GM21576 (cell line): ENCODE measurements around the gene KRT7.
A peak's percentile ranks its signal among the peaks of the same experiment; 100 is the strongest.
"Not testable (repeated sequence)": the region's sequence is repeated elsewhere in the genome, so short reads cannot be mapped to it uniquely, and the experiment has no call there.

Experiments used
- ATAC-seq: cut with Tn5 transposase; IDR thresholded peaks from one replicate; pipeline ENCODE4 v1.9.1; 2021; ENCODE audit warnings: mild to moderate bottlenecking, moderate library complexity; ENCODE audit not compliant: unreplicated experiment

KRT7 gene

GRCh38 chr12:52243259-52243855 is 10.3 kb downstream of the KRT7 start:
- no peak for ATAC-seq

GRCh38 chr12:52243856-52244614 is 11.0 kb downstream of the KRT7 start:
- peak; percentile 94 for ATAC-seq

DNA sequence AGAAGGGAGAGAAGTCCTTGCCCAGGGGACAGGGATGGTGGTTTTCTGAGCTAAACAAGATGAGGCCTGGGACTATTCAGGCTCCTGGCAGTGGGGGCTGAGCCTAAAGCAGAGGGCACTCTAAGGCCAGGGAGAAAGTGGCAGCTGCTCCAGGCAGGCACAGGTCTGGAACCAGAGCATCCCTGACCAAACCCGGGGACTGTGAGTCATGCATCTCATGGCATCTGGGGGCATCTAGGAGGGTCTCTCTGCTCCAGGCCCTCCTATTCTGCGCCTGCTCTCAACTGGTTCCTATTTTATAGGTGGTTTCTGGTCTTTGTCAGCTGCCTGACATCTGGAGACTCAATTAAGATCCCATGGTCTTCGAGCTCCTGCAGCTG is 11.6 kb downstream of the KRT7 start:
- no peak for ATAC-seq

DNA sequence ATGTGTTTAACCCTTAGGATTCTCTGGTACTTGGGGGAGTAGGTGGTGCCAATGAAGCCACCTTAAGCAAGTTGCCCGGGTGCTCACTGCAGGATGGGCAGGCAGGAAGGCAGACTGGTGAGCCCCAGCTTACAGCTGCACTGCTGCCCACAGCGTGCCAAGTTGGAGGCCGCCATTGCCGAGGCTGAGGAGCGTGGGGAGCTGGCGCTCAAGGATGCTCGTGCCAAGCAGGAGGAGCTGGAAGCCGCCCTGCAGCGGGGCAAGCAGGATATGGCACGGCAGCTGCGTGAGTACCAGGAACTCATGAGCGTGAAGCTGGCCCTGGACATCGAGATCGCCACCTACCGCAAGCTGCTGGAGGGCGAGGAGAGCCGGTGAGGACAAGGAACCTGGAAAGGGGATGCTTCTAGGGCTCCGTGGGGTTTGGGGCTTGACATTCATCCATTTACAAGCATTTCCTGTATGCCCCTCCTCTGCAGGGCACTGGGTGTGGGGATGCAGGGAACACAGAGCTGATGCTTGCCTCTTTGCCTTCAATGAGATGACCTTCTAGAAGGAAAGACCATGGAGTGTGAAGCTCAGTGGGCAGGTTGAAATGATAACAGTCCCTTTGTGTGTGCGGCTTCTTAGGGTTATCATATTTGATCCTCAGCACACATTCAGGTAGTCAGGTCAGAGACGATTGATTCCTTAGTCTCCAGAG is 12.4 kb downstream of the KRT7 start:
- no peak for ATAC-seq

GRCh38 chr12:52245962-52246569 is 13.0 kb downstream of the KRT7 start:
- no peak for ATAC-seq

GRCh38 chr12:52246720-52247621 is 13.9 kb downstream of the KRT7 start:
- no peak for ATAC-seq

- no peak for ATAC-seq
Measured at GRCh38 chr12:52247622-52248540, 14.8 kb downstream of the KRT7 start.

DNA sequence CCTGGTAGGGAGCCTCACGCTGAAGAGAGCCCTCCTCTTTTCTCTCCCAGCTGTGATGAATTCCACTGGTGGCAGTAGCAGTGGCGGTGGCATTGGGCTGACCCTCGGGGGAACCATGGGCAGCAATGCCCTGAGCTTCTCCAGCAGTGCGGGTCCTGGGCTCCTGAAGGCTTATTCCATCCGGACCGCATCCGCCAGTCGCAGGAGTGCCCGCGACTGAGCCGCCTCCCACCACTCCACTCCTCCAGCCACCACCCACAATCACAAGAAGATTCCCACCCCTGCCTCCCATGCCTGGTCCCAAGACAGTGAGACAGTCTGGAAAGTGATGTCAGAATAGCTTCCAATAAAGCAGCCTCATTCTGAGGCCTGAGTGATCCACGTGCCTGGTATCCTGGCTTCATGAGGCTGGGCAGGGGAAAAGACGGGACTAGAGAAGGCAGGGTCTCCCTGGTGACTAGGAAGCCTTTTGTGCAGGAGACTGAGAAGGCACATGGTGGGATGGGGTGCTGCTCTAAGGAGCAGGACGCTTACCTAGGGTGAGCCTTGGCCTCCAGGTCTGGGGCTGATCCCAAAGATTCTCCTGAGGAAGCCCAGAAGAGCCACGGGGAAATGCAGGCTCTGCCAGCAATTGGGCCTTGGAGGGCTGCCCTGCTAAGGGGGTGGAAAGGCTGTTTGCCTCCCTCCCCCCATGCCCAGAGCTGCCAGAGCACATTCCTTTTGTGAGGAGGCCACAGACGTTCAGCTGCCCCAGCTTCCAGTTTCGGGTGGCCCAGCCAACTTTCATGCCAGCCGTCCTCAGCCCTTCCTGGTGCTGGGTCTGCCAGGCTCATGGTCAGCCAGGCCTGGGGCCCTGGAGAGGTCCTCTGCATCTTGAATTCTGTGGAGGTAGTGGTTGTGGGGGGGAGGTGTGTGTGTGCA is 15.8 kb downstream of the KRT7 start:
- ATAC-seq: no peak

GRCh38 chr12:52249511-52250047 is 16.5 kb downstream of the KRT7 start:
- no peak for ATAC-seq

DNA sequence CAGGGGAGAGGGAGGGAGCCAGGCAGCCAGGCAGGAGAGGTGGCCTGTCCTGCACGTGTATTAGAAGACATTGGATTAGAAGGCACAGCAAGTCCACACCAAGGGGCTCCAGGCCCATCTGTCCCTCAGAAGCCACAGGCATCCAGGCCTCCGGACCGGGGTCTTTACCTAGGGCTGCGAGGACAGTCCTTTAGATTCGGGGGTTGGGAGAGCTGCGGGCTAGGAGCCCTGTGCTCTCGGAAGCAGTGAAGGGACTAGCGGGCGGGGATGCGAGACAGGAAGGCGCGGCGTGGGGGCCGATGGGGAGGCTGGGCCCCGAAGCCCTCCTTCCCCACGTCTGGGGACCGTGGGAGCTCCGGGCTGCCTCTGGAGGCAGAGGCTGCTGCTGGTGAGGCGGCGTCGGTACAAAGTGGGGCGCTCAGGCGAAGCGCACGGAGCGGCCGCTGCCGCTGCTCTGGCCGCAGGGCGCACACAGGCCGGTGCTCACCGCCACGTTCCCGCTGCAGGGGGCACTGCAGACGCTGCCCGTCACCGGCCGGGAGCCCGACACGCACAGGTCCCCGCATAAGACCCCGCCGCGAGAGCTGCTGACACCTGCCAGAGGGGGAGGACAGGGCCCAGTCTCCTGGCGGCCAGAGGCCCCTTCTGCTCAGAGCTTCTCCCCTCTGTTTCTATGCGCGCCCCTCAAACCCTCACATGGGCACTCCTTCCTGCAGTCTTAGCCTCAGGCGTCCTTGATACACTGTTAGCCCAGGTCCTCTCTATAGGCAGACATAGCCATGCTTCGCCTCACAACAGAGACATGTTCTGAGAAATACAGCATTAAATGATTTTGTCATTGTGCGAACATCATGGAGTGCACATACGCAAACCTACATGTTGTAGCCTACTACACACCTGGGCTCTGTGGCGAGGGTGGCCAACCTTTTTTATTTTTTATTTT is 17.3 kb downstream of the KRT7 start:
- no peak for ATAC-seq

DNA sequence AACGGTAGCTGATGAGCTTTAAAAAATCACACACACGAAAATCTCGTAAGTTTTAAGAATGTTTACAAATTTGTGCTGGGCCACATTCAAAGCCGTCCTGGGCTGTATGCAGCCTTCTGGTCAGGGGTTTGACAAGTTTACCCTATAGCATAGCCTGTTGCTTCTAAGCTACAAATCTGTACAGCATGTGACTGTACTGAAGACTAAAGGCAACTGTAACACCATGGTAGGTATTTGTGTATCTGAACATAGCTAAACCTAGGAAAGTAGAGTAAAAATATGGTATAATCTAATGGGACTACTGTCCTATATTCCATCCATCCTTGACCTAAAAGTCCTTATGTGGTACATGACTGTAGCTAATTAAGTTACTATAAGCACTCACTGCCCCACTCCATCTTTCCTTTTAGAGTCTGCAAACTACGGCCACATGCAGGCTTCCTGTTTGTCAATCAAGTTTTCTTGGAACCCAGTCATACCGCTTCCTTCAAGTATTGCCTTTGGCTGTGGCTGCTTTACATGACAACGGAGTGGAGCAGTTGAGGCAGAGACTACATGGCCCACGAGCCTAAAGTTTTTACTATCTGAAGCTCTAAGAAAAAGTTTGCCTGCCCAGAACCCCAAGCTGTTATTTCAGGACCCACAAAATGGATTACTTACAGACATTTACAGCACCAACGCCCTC is 18.5 kb downstream of the KRT7 start:
- ATAC-seq: no peak

GRCh38 chr12:52252175-52252615 is 19.2 kb downstream of the KRT7 start:
- ATAC-seq: not testable (repeated sequence)

DNA sequence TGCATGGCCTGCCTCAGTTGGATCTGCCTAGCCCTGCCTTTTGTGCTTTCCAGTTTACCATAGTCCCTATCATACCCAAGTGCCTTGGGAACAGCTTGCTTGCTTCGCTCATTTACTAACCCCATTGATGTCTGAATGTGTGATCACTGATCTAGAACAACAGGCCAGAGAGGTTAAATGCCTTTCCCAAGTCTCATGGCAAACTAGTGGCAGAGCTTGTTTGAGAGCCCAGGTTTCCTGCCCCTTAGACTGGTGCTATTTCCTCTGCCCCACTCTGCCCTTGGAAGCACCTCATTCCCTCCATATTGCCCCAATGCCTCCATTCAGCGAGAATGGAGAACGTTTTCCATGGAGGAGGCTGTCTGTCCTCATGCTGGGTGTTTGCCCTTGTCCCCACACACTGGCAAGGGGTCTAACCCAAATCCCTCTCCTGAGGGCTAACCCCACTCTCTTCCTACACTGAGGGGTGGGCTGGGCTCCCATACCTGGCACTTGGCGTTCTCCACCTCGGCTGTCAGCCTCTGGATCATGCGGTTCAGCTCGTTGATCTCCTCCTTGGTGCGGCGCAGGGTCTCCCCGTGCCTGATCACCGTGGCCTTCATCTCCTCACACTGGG is 19.8 kb downstream of the KRT7 start:
- no peak for ATAC-seq

- ATAC-seq: no peak
Measured at GRCh38 chr12:52253391-52254179, 20.5 kb downstream of the KRT7 start.
